Sigmoid colon (tissue), 7 donors: ENCODE measurements around the gene CSRNP2. TPM values are rescaled to one million over a fixed set of nuclear protein-coding genes. Genes with fewer than 3 reads are reported as not detected.
A peak's percentile ranks its signal among the peaks of the same experiment; 100 is the strongest.

Experiments used
- DNase-seq: peaks from one replicate; pipeline ENCODE4 v3.0.0-alpha.2; 2019
- H3K27ac ChIP-seq, 4 donors: fragments of 200-600 bp; sonication (generic); one replicate each; pipeline ENCODE4 v1.5.1; 2016 to 2019; ENCODE audit warnings: mild to moderate bottlenecking in 1 of 4
- H3K27me3 ChIP-seq, 3 donors: fragments of 200-600 bp; sonication (generic); one replicate each; pipeline ENCODE4 v1.5.1; 2019; ENCODE audit warnings: mild to moderate bottlenecking in 1 of 3
- H3K36me3 ChIP-seq, 4 donors: fragments of 200-600 bp; sonication (generic); one replicate each; pipeline ENCODE4 v1.5.1; 2016 to 2019
- H3K4me1 ChIP-seq, 4 donors: fragments of 200-600 bp; sonication (generic); one replicate each; pipeline ENCODE4 v1.5.1; 2017 to 2019
- H3K4me3 ChIP-seq, 4 donors: fragments of 200-600 bp; sonication (generic); one replicate each; pipeline ENCODE4 v1.5.1; 2017 to 2019; ENCODE audit warnings: mild to moderate bottlenecking in 2 of 4, moderate library complexity in 1 of 4
- H3K9me3 ChIP-seq, 4 donors: fragments of 200-600 bp in 3 of 4; sonication (generic) in 3 of 4; one replicate each; pipeline versions ENCODE4 v1.5.1 to v1.6.1; 2013 to 2019
- CTCF ChIP-seq, 4 experiments: fragments of 450-650 bp in 3 of 4; fragments of 200-600 bp in 1 of 4; IDR thresholded peaks; one replicate each; pipeline ENCODE4 v1.5.1; 2016 to 2019; ENCODE audit warnings: antibody characterized with exemption in 4 of 4, mild to moderate bottlenecking in 3 of 4, moderate library complexity in 2 of 4
- EP300 ChIP-seq, 4 donors: sonication (generic); formaldehyde crosslinking; IDR thresholded peaks; one replicate each; pipeline ENCODE4 v1.6.1; 2017; ENCODE audit warnings: antibody characterized with exemption in 4 of 4
- POLR2A ChIP-seq, 2 donors: fragments of 450-650 bp; IDR thresholded peaks; one replicate each; pipeline ENCODE4 v1.6.1; 2016; ENCODE audit warnings: antibody characterized with exemption in 2 of 2, mild to moderate bottlenecking in 2 of 2, moderate library complexity in 2 of 2
- POLR2AphosphoS5 ChIP-seq, 4 donors: sonication (generic); formaldehyde crosslinking; IDR thresholded peaks; one replicate each; pipeline ENCODE4 v1.6.1; 2017; ENCODE audit warnings: antibody characterized with exemption in 4 of 4
- WGBS, 2 donors: extraction: QIAGEN DNeasy Blood & Tissue Kit; methylation state at CpG; one replicate each; pipeline ENCODE4 v1.1.7; 2013; 5-methylcytosine and 5-hydroxymethylcytosine counted together
- intact Hi-C: fragments of 100-400 bp; cut with DNase I; formaldehyde crosslinking; loops from one replicate; pipeline ENCODE4 v1.15.1; 2023
- polyA plus RNA-seq, 3 donors: library from polyadenylated mRNA; stranded (reverse); fragments of 200-250 nt; gene quantifications; one replicate each; pipeline ENCODE4 v1.2.3, GENCODE V29; 2013
- total RNA-seq, 4 donors: library from RNA; depleted of rRNA; stranded (reverse); fragments of >200 nt; gene quantifications; one replicate each; pipeline ENCODE4 v1.1.0, GENCODE V29; 2016
- donor health status: healthy with polysubstance abuse.
- donor health status: Bipolar disorder and iron deficiency.
- donor health status: healthy.

Gene CSRNP2
- total and polyA plus RNA-seq, 7 donors = 8.4 to 23.9 (median 17.4) TPM

DNA sequence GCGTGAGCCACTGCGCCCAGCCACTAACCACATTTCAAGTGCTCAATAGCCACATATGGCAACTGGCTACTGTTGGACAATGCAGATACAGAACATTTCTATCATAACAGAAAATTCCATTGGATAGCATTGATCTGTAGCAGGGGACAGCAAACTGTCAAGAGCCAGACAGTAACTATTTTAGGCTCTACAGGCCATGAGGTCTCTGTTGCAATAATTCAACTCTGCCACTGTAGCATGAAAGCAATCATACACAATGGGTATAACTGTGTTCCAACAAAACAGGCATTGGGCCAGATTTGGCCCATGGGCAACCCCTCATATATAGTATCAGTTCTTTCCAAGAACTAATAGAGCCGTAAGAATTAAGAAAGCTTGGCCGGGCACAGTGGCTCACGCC lies 8.0 kb downstream of the CSRNP2 start:
- no peak overlapping the region for H3K4me3 ChIP-seq
- TF ChIP-seq POLR2AphosphoS5 (IDR thresholded peaks at IDR 0.05) (no peak), CTCF (IDR thresholded peaks at IDR 0.05) (no peak), POLR2A (IDR thresholded peaks at IDR 0.05) (no peak)
- WGBS, 2 donors = 92 to 95% methylated on average over 5 of the region's 5 CpGs
- H3K4me1 ChIP-seq = peaks cover 0 to 32% (median 15%) of the 10 kb centered on the region in 4 donors
- DNase-seq = no peak
- no peak overlapping the region for H3K27ac ChIP-seq
- no peaks in the 10 kb centered on the region for H3K9me3 ChIP-seq
- intact Hi-C loops = no loop called here
- peaks cover under 1 to 41% (median 10%) of the 10 kb centered on the region in 4 donors for H3K36me3 ChIP-seq
- no peaks in the 10 kb centered on the region for H3K27me3 ChIP-seq

DNA sequence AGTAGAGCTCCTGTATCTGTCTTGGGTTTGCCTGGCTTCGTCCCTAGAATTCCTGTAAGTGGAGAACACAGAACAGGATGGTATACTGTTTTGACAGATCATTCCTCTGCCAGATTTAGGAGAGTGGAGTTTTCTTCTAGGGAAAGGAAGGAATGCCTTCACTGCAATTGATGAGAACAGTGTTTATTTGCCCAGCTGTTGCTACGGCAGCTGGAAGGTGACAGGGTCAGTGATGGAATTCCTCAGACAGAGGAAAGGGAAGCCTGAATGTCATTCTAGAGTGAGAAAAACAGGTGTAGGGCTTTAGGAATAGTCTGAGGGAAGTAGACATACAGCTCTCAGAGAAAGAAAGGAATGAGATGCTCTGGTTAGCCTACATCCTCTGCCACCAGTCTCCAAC lies 11.7 kb downstream of the CSRNP2 start:
- Histone ChIP-seq H3K4me1 (peaks cover 0 to 21% (median 6%) of the 10 kb centered on the region in 4 donors), H3K4me3 (no peak overlapping the region), H3K36me3 (peaks cover 19 to 77% (median 29%) of the 10 kb centered on the region in 4 donors), H3K27ac (peak overlapping the region in 1 of 4 donors; percentile 67), H3K9me3 (no peaks in the 10 kb centered on the region), H3K27me3 (no peaks in the 10 kb centered on the region)
- DNase-seq = no peak
- intact Hi-C loops = no loop called here
- 85 to 86% methylated on average over 2 of the region's 2 CpGs for WGBS, 2 donors
- TF ChIP-seq CTCF (IDR thresholded peaks at IDR 0.05) (no peak), EP300 (IDR thresholded peaks at IDR 0.05) (no peak), POLR2A (IDR thresholded peaks at IDR 0.05) (no peak)

DNA sequence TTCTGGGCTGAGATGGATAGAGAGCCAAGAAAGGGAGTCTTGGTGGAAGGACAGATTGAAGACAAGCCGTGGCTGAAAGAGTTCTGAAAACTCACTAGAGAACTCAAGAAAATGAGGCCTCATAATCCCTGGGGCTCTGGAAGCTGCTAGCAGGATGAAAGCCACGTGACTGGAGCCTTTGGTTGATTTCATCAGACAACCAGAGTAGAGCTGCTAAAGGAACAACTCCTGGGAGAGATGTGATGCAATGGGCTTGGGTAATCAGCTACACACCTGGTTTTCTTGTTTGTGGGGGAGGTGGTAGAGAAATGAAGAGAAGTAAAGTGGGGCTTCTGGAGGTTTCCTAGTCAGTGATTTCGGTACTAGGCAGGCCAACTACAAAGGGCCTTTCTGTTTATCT lies 13.4 kb downstream of the CSRNP2 start:
- H3K27ac ChIP-seq = peak overlapping the region in 1 of 4 donors; percentile 25

DNA sequence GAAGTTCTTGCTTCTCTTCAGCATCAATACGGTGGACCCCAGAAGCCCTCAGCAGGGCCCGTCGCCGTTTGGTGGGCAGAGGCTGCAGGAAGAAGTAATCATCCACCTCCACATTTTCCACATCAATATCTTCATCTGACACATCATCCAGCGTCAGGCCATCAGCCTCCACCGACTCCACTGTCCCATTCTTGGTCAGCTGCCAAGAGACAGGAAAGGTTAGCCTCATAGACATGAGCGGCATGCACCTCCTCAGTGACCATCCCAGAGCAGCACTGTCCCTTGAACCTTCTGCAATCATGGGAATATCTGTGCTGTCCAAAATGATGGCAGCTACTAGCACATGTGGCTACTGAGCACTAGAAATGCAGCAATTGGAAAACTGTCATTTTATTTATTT lies 15.6 kb downstream of the CSRNP2 start:
- Histone ChIP-seq H3K27ac (no peak overlapping the region), H3K4me1 (peaks cover 0 to 9% (median 0%) of the 10 kb centered on the region in 4 donors), H3K27me3 (no peaks in the 10 kb centered on the region), H3K36me3 (peaks cover 34 to 98% (median 51%) of the 10 kb centered on the region in 4 donors), H3K9me3 (no peaks in the 10 kb centered on the region), H3K4me3 (no peak overlapping the region)
- intact Hi-C loops = no loop called here
- TF ChIP-seq EP300 (IDR thresholded peaks at IDR 0.05) (no peak), POLR2A (IDR thresholded peaks at IDR 0.05) (no peak), CTCF (IDR thresholded peaks at IDR 0.05) (no peak), POLR2AphosphoS5 (IDR thresholded peaks at IDR 0.05) (no peak)
- 79 to 85% methylated on average over 7 of the region's 7 CpGs for WGBS, 2 donors
- no peak for DNase-seq

More for the DNA sequence above, 13.4 kb downstream of the CSRNP2 start:
- no peak overlapping the region for H3K4me3 ChIP-seq
- 92 to 95% methylated on average over 3 of the region's 3 CpGs for WGBS, 2 donors
- no peak for DNase-seq
- H3K4me1 ChIP-seq = peaks cover 0 to 9% (median 2%) of the 10 kb centered on the region in 4 donors
- intact Hi-C loops = no loop called here
- TF ChIP-seq EP300 (IDR thresholded peaks at IDR 0.05) = no peak
- TF ChIP-seq POLR2AphosphoS5 (IDR thresholded peaks at IDR 0.05) = no peak
- H3K9me3 ChIP-seq = no peaks in the 10 kb centered on the region
- H3K36me3 ChIP-seq = peaks cover 19 to 94% (median 36%) of the 10 kb centered on the region in 4 donors
- no peaks in the 10 kb centered on the region for H3K27me3 ChIP-seq

GRCh38 chr12:51067229-51067628 lies 16.2 kb downstream of the CSRNP2 start:
- Histone ChIP-seq H3K27ac (no peak overlapping the region), H3K9me3 (no peaks in the 10 kb centered on the region), H3K4me3 (no peak overlapping the region), H3K4me1 (peaks cover 0 to 9% (median 0%) of the 10 kb centered on the region in 4 donors), H3K36me3 (peaks cover 34 to 99% (median 52%) of the 10 kb centered on the region in 4 donors), H3K27me3 (no peaks in the 10 kb centered on the region)
- TF ChIP-seq POLR2A (IDR thresholded peaks at IDR 0.05) (no peak), POLR2AphosphoS5 (IDR thresholded peaks at IDR 0.05) (no peak), EP300 (IDR thresholded peaks at IDR 0.05) (no peak), CTCF (IDR thresholded peaks at IDR 0.05) (no peak)
- no peak for DNase-seq
- WGBS, 2 donors = 91 to 94% methylated on average over 4 of the region's 4 CpGs
- intact Hi-C loops = no loop called here
